GM15510 (cell line): ENCODE data around the gene SNU13.

Experiments
- POLR2A ChIP-seq: IDR thresholded peaks from 3 replicates; pipeline ENCODE4 v1.6.1; 2011; ENCODE audit warnings: borderline replicate concordance; ENCODE audit not compliant: insufficient read length; ENCODE audit errors: extremely low read depth

SNU13 gene

DNA sequence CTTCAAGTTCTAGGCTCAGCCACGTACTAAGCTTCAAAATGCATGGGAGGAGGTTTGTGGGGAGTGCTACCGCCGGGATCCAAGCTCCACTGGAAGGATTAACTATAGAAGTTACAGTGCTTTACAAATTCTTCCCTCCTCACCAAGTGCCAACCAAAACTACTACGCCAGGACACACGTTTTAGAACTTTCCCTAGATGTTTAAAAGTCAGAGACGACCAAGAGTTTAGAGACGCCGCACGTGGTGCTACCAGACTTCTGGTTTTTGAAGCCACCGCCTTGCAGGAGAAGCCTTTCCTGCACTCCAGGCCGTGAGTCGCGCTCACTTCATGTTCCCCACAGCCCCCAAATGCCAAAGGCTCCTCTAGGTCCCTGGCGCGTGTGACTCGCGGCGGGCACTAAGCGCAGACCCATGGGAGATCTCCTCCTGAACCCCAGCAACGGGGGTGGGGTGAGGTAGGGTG, 734 bp downstream of the SNU13 start:
- TF ChIP-seq POLR2A: no peak

DNA sequence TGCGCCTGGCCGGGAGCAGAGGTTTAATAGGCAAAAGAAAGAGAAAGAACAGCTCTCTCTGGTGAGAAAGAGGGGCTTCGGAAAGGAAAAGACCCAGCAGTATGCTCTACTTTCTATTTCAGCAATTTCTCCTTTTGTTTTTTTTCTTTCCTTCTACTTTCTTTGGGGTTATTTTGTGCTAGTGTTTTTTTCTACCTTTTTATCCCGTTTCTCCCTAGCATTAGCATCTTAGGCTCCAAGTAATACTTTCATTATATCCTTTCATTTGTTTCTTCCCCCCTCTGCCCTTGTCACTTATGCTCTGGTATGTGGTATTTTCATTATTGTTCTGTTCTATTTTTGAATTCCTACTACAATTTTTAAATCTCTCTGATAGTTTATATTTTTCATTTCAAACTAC, 4.5 kb downstream of the SNU13 start:
- no peak for TF ChIP-seq POLR2A

DNA sequence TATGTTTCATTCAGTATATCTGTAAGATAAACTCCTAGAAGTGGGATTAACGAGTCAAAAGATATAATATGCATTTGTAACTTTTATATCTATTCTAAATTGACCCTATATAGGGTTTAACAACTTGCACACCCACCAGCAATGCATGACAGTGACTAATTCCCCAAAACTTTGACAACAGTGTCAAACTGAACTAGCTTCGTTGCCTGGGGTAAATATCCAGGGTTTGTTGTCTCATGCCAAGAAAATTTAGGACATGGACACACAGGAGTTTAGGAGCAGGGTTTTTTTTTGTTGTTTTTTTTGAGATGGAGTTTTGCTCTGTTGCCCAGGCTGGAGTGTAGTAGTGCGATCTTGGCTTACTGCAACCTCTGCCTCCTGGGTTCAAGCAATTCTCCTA, 5.1 kb downstream of the SNU13 start:
- TF ChIP-seq POLR2A: no peak

DNA sequence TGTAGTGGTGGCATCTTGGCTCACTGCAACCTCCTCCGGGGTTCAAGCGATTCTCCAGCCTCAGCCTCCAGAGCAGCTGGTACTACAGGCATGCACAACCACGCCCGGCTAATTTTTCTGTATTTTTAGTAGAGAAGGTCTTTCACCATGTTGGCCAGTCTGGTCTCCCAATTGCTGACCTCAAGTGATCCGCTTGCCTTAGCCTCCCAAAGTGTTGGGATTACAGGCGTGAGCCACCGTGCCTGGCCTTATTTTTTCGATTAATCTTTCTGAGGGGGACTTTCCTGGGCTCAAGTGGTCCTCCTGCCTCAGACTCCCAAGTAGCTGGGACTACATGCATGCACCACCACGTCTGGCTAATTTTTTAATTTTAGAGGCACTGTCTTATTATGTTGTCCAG, 5.6 kb downstream of the SNU13 start:
- TF ChIP-seq POLR2A: no peak

DNA sequence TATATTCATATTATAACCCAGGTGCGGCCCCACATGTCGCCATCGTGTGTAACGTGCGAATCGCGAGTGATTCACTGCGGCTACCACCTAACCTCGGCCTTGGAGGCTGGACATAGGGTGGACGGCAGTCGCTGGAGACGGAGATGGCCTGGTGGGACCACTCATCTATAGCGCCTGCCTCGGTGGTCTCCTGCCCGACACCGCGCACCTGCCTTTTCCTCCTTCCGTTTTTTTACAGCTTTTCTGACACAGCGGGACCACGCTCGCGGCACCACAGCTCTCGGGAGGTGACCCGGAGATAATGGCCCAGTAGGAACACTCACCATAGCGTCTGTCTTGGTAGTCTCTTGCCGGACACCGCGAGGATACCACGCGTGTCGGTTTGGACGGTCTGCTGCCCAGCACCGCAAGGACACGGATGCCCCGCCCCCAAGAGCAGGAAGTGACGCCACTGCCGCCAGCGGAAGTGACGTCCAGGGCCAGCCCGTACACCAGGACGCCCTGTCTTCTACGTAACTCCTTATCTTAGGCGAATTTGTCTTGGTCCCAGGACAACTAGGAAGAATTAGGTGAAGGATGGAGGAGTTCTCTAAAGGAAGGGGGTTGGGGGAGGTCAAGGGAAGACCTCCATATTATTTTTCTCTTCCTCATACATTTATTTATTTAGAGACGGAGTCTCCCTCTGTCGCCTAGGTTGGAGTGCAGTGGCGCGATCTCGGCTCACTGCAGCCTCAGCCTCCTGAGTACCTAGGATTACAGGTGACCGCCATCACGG, 6.4 kb downstream of the SNU13 start:
- TF ChIP-seq POLR2A: peak; percentile 55

DNA sequence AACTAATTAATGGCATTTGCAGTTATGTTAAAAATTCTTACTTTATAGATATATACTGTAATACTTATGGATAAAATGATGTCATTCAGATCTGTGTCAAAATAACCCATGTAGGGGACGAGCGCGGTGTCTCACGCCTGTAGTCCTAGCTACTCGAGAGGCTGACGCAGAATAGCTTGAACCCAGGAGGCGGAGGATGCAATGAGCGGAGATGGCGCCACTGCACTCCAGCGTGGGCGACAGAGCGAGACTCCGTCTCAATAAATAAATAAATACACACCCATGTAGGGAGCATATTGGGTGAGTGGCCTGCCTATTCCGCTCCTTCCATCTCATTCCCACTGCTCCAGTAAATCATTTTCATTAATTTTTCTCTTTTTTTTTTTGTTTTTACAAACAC, 7.1 kb downstream of the SNU13 start:
- no peak for TF ChIP-seq POLR2A

DNA sequence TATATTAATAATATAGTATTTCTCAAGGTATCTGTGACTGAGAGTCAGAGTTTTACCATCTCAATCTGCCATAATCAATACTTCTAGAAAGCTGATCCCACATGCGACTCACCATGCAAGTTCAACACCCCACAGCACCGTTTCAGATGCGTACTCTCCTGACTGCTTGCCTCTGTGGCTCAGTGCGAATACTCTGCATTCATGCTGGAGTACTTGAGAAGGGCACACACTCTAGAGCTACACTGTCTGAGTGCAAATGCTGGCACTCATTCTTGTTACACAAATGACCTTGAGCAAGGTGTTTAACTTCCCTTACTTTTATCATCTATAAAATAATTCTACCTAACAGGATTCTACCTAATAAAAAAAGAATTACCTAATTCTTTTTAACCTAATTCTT, 12.5 kb downstream of the SNU13 start:
- TF ChIP-seq POLR2A: no peak

DNA sequence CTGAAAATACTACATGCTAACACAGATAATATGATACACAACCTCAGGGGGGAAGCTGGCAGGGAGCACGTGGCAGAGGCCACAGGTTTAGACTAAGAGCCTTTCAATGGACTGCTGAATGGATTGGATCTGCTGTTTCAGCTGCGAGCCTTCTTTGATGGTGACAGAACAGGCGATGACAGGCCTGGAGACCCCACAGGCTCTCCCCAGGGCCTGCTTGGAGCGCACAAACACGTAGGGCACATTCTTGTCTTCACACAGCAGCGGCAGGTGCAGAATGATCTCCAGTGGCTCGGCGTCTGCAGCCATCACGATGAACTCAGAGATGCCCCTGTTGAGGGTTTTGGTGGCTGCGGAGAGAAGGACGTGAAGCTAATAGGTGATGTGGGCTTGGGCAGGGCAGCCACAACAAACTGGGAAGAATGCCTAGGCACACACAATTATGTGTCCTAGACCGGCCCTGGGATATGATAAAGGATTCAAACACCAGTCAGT, 13.8 kb downstream of the SNU13 start:
- TF ChIP-seq POLR2A: no peak

DNA sequence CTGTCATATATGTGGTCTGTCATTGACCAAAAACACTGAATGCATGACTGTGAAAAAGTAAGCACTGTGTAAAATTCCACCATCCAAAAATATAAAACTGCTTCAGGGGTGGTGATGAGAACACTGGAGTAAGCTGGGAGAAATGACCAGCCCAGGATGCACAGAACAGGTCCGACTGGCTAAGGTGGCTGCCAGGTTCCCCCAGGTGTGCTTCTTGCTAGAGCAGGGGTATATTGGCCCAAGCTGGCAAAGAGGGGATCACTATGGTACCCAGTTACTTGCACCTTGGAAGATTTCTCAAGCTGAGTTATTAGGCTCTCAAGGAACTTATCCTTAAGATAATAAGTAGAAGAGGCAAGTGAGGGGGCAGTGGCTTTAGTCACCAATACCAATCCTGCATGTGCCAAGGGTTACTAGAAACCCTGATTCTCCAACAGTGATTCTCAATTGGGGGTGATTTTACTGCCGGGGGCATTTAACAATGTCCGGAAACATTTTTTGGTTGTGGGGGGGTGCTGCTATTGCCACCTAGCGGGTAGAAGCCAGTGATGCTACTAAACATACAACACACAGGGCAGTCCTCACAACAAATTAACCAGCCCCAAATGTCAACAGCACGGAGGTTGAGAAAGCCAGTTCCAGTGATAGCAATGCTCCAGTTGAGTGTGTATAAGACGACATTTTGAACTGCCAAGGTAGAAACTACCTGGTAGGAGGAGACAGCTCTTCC, 15.7 kb downstream of the SNU13 start:
- no peak for TF ChIP-seq POLR2A

DNA sequence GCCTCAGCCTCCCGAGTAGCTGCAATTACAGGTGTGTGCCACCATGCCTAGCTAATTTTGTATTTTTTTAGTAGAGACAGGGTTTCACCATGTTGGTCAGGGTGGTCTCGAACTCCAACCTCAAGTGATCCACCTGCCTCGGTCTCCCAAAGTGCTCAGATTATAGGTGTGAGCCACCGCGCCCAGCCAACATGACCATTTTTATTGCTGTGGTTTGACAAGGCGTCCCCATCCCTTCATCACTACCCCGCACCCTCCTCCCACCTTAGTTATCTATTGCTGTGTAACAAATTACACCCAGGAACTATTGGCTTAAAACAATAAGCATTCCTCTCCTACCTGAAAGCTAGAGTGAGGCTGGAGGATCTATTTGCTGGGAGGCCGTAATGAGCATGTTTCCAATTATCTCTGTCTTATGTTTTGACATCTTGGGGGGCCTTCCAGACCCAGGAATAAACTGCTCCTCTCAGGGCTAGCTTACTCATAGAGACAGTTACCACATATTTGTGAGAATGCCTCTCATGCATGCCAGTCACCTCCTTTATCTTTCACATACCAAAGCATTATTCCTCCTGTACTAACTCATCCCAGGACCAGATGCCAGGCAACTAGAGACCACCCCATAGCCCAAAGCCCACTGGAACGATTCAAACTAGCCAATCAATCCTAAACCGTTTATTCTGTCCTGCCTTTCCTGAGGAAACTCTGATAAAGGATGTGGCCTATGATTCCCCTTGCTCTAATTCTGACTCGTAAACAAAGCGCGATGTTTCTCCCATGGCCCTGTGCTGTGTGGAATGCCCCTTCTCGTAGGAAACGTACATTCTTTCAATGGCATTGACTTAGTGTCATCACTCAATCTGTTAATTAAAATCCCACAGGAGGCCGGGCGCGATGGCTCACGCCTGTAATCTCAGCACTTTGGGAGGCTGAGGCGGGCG, 19.4 kb downstream of the SNU13 start:
- TF ChIP-seq POLR2A: no peak

DNA sequence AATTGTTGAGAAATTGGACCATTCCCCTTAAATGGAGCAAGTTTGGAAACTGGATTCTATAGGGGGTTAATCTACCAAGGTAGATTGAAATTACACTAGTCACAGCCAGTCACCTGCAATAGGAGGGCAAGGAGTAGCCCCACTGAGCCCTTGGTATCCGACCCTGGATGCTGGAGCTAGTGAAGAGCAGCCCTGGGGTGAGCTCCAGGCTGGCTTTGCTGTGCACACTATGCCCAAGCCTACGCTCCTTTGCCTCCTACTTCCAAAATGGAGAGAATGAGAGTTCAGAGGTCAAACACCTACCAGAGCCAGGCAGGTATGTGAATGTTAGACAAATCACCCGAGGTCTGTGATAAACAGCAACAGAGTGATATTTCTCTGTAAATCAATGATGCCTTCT, 23.7 kb downstream of the SNU13 start:
- no peak for TF ChIP-seq POLR2A

DNA sequence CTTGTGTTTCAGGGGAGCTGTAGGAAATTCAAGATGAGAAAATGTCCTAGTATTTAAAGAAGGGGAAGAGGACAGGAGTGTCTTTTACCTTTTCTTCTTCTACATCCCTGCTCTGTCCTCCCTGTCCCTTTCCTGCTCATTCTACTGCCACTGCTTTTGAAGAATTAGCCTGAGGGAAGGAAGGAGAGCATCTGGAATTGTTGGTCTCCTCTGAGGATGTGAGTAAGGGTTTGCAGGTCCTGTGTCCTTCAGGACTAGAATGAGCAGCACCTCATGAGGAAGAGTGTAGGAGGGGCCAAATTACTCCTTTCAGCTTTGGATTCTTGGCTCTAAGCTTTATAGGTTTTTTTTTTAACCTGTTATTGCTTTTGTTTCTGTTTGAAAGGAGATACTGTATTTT, 24.2 kb downstream of the SNU13 start:
- TF ChIP-seq POLR2A: no peak

DNA sequence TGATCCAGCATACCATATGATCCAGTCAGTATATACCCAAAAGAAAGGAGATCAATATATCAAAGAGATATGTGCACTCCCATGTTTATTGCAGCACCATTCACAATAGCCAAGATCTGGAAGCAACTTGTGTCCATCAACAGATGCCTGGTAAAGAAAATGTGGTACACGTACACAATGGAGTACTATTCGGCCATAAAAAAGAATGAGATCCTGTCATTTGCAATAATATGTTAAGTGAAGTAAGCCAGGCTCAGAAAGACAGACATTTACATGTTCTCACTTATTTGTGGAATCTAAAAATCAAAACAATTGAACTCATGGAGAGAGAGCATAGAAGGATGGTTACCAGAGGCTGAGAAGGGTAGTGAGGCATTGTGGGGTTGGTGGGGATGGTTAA, 27.0 kb downstream of the SNU13 start:
- TF ChIP-seq POLR2A: no peak

DNA sequence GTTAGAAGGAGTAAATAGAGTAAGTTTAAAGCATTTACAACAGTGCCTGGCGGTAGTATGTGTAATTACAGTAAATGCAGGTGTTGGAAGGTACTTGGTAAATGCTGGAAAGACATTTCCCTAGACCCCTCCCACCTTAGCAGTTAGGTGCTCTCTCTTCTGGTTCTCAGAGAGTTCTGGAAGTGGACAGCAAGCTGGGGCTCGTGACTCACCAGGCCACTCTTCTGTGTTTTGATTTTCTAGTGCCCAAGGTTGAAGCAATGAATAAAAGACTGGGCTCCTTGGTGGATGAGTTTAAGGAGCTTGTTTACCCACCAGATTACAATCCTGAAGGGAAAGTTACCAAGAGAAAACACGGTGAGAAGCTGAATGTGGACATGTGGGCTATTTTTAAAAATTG, 27.6 kb downstream of the SNU13 start:
- TF ChIP-seq POLR2A: no peak

DNA sequence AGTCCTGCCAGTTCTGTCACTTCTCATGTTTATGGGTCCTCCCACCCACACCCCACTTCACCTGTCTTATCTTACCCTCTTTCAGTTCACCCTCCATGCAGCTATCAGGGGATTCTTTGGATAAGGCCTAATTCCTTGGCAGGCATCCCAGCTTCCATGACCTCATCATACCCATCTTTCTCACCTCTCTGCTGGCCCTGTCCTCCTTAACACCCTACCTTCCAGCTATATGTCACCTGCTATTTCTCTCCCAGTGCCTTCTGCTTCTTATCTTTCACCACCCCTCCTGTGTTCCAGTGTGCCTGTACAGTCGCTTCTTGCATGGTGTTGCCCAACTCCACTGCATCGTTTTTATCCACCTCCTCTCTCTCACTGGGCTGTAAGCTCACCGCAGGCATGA, 28.3 kb downstream of the SNU13 start:
- no peak for TF ChIP-seq POLR2A
